GM21619 (cell line): ENCODE data around the gene SPATA33.
"Not testable (repeated sequence)": the region's sequence is repeated elsewhere in the genome, so short reads cannot be mapped to it uniquely, and the experiment has no call there.

Experiments used
- ATAC-seq: cut with Tn5 transposase; IDR thresholded peaks from one replicate; pipeline ENCODE4 v1.9.1; 2021; ENCODE audit not compliant: unreplicated experiment

The SPATA33 gene

GRCh38 chr16:89691231-89691985 is 33.8 kb downstream of the SPATA33 start:
- ATAC-seq, result no peak

DNA sequence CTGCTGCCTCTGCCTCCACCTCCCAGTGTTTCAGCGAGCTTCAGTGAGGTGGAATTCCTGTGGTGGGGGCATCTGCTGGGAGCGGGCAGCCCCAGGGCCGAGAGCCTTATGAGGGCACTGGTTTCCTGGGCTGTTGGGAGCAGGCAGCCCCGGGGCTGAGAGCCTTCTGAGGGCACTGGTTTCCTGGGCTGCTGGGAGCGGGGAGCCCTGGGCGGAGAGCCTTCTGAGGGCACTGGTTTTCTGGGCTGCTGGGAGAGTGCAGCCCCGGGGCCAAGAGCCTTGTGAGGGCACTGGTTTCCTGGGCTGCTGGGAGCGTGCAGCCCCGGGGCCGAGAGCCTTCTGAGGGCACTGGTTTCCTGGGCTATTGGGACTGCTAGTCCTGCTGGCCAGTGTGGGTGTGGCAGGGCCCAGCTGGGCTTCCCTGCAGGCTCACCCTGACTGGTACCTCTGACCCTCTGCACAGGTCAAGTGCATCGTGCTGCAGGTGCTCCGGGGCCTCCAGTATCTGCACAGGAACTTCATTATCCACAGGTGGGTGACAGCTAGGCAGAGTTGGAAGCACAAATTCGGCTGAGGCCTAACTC is 34.4 kb downstream of the SPATA33 start:
- ATAC-seq, result no peak

GRCh38 chr16:89693289-89693731 is 35.7 kb downstream of the SPATA33 start:
- ATAC-seq, result no peak

- ATAC-seq, result no peak
These were observed 36.5 kb downstream of the SPATA33 start for GRCh38 chr16:89693931-89694783.

DNA sequence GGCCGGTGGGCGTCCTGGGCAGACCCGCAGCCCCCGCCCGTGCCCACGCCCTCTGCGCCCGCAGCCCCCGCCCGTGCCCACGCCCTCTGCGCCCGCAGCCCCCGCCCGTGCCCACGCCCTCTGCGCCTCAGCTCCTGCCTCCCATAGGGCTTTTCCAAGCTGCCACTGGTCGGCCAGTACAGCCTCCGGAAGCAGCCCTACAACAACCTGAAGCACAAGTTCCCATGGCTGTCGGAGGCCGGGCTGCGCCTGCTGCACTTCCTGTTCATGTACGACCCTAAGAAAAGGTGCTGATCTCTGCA is 37.1 kb downstream of the SPATA33 start:
- ATAC-seq, result not testable (repeated sequence)

DNA sequence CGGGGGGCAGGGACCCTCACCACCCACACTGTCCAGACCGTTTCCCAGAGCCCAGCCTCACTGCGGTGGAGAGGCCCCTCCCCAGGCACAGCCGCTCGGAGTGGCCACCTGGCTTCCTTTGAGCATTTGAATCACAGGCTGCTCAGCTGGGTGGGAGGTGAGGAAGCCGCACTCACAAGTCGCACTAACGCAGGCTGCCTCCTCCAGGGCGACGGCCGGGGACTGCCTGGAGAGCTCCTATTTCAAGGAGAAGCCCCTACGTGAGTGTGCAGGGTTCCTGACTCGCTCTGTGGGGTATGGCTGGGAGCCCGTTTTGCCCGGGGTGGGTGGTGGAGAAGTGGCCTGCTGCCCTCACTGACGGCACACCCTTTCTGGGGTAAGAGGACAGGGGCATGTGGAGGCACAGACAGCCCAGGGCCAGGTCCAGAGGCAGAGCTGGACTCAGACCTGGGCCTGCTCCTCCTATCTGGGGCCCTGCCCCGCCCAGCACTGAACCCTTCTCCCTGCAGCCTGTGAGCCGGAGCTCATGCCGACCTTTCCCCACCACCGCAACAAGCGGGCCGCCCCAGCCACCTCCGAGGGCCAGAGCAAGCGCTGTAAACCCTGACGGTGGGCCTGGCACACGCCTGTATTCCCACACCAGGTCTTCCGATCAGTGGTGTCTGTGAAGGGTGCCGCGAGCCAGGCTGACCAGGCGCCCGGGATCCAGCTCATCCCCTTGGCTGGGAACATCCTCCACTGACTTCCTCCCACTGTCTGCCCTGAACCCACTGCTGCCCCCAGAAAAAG is 37.6 kb downstream of the SPATA33 start:
- ATAC-seq, result no peak

DNA sequence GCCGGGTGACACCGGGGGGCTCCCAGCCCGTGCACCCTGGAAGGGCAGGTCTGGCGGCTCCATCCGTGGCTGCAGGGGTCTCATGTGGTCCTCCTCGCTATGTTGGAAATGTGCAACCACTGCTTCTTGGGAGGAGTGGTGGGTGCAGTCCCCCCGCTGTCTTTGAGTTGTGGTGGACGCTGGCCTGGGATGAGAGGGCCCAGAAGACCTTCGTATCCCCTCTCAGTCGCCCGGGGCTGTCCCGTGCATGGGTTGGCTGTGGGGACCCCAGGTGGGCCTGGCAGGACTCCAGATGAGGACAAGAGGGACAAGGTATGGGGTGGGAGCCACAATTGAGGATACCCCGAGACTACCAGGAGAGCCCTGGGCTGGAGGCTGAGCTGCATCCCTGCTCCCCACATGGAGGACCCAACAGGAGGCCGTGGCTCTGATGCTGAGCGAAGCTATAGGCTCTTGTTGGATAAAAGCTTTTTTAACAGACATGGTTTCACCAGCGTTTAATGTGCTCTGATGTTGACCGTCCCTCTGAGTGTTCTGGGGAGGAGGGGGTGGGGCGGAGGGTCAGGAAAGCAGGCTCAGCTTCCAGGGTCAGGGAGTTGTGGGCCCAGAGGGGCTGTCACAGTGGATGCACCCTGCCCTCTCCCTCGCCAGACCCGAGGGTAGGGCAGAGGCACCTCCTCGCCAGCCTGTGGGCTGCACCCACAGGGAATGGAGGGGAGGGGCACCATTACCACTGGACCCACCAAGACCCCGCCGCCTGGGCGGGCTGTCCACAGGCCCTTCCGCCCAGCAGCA is 38.4 kb downstream of the SPATA33 start:
- no peak for ATAC-seq

- no peak for ATAC-seq
These were observed 39.1 kb downstream of the SPATA33 start for GRCh38 chr16:89696670-89697128.

DNA sequence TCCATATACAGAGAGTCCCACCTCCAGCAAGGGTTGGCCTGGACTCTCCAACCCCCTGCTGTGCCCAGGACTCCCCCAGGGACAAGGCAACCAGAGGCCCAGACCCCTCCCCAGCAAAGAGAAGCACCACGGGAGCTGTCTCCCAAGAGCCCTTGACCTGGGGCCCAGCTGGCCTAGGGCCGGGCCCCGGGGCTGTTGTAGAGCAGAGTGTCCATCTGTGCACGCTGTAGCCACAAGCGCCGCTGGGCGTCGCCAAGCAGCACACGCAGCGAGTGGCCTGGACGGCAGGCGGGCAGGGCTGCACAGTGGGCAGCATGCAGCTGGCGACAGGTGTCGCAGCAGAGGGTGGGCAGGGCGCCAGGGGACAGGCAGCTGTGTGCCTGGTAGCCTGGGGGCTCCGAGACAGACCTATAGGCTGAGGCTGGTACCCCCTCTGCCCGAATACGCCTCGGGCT is 39.6 kb downstream of the SPATA33 start:
- no peak for ATAC-seq

DNA sequence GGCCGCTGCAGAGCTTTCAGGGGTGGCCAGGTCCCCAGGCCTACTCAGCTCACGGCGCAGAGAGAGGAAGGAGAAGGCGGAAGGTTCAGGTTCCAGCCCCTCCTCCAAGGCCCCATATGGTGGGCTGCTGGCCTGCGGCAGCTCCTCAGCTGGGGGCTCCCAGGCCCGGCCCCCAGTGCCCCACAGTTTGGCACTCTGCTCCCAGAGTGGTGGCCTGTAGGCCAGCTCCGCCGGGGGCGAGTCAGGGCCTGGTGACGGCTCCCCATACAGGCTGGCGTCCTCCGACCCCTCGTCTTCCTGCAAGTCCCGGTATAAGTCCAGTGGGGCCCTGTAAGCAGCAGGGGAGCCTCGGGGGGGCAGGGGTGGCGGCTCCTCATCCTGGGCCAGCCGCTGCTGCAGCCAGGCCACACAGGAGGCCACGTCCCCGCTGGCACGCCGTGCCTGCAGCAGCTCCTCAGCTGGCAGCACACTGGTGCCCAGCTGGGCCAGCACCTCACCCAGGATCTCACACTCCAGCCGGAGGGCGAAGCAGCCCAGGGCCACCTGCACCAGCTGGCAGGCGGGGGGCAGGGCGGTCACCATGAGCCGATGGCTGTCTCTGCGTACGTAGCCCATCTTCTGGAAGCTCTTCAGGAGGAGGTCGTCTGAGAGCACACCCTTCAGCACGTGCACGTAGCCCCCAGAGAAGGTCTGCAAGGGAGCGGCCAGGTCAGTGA is 40.1 kb downstream of the SPATA33 start:
- ATAC-seq, result no peak

GRCh38 chr16:89698717-89699116 is 41.1 kb downstream of the SPATA33 start:
- ATAC-seq, result not testable (repeated sequence)

DNA sequence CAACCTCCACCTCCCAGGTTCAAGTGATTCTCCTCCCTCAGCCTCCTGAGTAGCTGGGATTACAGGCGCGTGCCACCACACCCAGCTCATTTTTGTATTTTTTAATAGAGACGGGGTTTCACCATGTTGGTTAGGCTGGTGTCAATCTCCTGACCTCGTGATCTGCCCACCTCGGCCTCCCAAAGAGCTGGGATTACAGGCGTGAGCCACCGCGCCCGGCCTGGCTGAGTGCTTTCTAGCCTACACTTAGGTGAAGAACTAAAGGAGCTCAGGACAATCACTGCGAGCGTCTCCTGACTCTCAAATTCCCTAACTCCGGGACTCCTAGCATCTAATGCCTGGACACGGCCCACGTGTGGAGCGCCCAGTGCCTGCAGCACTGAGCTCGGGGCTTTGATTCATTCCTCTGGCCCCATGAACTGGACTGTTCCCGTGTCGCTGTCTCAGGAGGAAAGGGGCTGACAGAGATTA is 42.0 kb downstream of the SPATA33 start:
- not testable (repeated sequence) for ATAC-seq

DNA sequence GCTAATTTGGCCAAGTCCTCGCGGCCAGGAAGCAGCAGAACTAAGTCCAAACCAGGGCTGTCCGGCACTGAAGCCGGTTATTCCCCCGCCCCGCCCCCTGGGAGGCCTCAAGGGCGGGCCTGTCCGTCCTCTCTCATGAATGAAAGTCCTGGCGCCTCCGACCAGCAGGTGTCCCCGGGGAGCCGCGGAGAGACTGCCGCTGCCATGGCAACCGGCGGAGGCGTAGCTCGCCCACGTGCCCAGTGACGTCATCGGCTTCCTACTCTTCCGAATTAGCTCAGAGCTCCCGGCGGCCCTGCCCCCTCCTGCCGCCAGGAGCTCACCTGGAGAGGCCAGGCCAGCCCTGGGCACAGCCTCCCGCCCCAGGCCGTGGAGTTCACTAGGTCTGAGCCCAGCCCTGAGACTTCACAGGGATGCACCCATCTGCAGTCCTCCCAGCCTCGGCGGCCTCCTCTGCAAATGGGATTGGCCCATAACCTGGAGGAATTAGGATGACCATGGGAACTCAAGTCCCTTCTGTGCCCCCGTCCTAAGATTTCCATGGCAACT is 42.5 kb downstream of the SPATA33 start:
- ATAC-seq, result peak; percentile 41

GRCh38 chr16:89700649-89701424 is 43.2 kb downstream of the SPATA33 start:
- ATAC-seq, result no peak

- ATAC-seq, result peak; percentile 52
These were observed 44.1 kb downstream of the SPATA33 start, which contains the start of gene SPATA2L for GRCh38 chr16:89701425-89702406. SPATA2L (minus strand) TSS chr16:89701705; CDS start chr16:89701232, 473 bp downstream.

DNA sequence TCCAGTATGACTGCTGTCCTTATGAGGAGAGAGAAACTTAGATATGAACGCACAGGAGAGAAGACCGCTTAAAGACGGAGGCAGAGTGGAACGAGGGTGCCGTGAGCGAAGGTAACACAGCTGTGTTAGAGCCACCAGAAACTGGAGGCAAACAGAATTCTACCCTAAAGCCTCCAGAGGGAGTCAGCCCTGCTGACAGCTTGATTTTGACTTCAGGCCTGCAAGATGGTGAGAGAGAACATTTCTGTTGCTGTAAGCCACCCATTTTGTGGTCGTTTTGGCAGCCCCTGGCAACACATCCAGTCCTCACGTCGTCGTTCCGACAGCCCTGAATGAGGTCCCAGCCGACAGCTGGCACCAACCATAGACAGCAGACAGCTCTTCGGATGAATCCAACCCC is 46.6 kb downstream of the SPATA33 start:
- ATAC-seq, result no peak

DNA sequence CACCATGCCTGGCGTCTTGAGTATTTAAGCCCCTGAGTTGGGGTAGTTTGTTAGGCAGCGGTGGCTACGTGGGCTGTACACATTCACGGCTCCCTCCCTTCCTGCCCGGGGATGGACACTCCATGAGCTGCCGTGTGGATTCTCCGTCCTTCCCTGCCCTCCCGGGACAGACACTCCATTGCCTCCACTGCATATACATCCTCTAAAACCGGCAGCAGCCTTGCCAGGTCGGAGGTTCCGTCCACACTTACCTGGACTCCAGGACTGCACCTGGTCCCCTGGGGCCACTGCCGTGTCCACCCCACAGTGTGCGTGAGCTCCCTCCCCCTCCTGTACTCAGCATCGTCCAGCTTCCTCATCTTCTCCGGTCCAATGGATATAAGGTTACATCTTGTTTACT is 47.4 kb downstream of the SPATA33 start:
- ATAC-seq, result no peak
